SK-N-SH (cell line): ENCODE measurements around the gene ANO4. TPM values are rescaled to one million over a fixed set of nuclear protein-coding genes. Genes with fewer than 3 reads are reported as not detected.

Experiments
- CTCF ChIA-PET: fragments of 300-600, 350-600 bp; formaldehyde crosslinking; extraction: SDS; loops from one replicate; lab custom pipeline; 2021; lab: Yijun Ruan, JAX
- POLR2A ChIA-PET: fragments of 350-600 bp; sonication (Branson Sonifier 250); formaldehyde crosslinking; extraction: SDS; loops from one replicate; lab custom pipeline; 2020; ENCODE audit warnings: antibody characterized with exemption, inconsistent platforms; lab: Yijun Ruan, JAX
- DNase-seq: peaks from one replicate; pipeline ENCODE4 v3.0.0; 2012
- H2AFZ ChIP-seq: fragments of 200-600 bp; sonication (generic); 2 replicates; pipeline ENCODE4 v1.8.1; 2016; ENCODE audit warnings: antibody characterized with exemption, mild to moderate bottlenecking, low read depth
- H3F3A ChIP-seq: fragments of 200-600 bp; sonication (generic); replicated peaks from 2 replicates; pipeline ENCODE3; 2016; ENCODE audit warnings: antibody characterized with exemption, mild to moderate bottlenecking; ENCODE audit not compliant: insufficient read depth
- H3K27ac ChIP-seq, 2 experiments: fragments of 200-500 bp in 1 of 2; fragments of 200-600 bp in 1 of 2; sonication (Bioruptor generic) in 1 of 2; sonication (generic), shearing (Covaris generic) in 1 of 2; 2 replicates each; pipeline versions ENCODE4 v1.5.1 to v1.6.1; 2014 to 2016; ENCODE audit warnings: low read depth in 2 of 2, inconsistent platforms in 1 of 2, low read length in 1 of 2, mild to moderate bottlenecking in 1 of 2, mixed read lengths in 1 of 2
- H3K27me3 ChIP-seq: fragments of 200-600 bp; sonication (generic), shearing (Covaris generic); 2 replicates; pipeline ENCODE4 v1.6.1; 2016; ENCODE audit warnings: mixed run types; ENCODE audit not compliant: insufficient read depth
- H3K36me3 ChIP-seq, 2 experiments: fragments of 200-500 bp in 1 of 2; fragments of 200-600 bp in 1 of 2; sonication (Bioruptor generic) in 1 of 2; sonication (generic) in 1 of 2; replicated peaks in 1 of 2; 2 replicates each; pipeline versions ENCODE3 to v1.5.1; 2014 to 2016; ENCODE audit warnings: low read length in 1 of 2, mild to moderate bottlenecking in 1 of 2; ENCODE audit not compliant: insufficient read depth in 2 of 2, control insufficient read depth in 1 of 2
- H3K4me1 ChIP-seq, 2 experiments: fragments of 200-500 bp in 1 of 2; fragments of 200-600 bp in 1 of 2; sonication (Bioruptor generic) in 1 of 2; sonication (generic), shearing (Covaris generic) in 1 of 2; 2 replicates each; pipeline versions ENCODE4 v1.5.1 to v1.6.1; 2014 to 2016; ENCODE audit warnings: low read depth in 1 of 2, low read length in 1 of 2, mixed run types in 1 of 2; ENCODE audit not compliant: insufficient read depth in 2 of 2, control insufficient read depth in 1 of 2
- H3K4me2 ChIP-seq: fragments of 200-600 bp; sonication (generic), shearing (Covaris generic); 2 replicates; pipeline ENCODE4 v1.6.1; 2017; ENCODE audit warnings: mixed run types
- H3K4me3 ChIP-seq, 2 experiments: fragments of 200-500 bp in 1 of 2; fragments of 200-600 bp in 1 of 2; sonication (Bioruptor generic) in 1 of 2; sonication (generic), shearing (Covaris generic) in 1 of 2; 2 replicates each; pipeline versions ENCODE4 v1.5.1 to v1.8.1; 2014 to 2016; ENCODE audit warnings: low read depth in 2 of 2, inconsistent platforms in 1 of 2, low read length in 1 of 2, mild to moderate bottlenecking in 1 of 2, mixed read lengths in 1 of 2, moderate library complexity in 1 of 2
- H3K79me2 ChIP-seq: fragments of 200-600 bp; sonication (generic); 2 replicates; pipeline ENCODE4 v1.8.1; 2017; ENCODE audit warnings: mild to moderate bottlenecking; ENCODE audit not compliant: insufficient read depth
- H3K9ac ChIP-seq: fragments of 200-600 bp; sonication (generic); 2 replicates; pipeline ENCODE4 v1.6.1; 2017; ENCODE audit warnings: mixed run types
- H3K9me2 ChIP-seq: fragments of 200-600 bp; sonication (generic); 2 replicates; pipeline ENCODE4 v1.6.1; 2017; ENCODE audit warnings: mixed run types
- H3K9me3 ChIP-seq: fragments of 200-600 bp; sonication (generic); 2 replicates; pipeline ENCODE4 v1.6.1; 2017; ENCODE audit warnings: mixed run types, mild to moderate bottlenecking, moderate library complexity
- H4K20me1 ChIP-seq: fragments of 200-600 bp; sonication (generic); 2 replicates; pipeline ENCODE4 v1.6.1; 2017; ENCODE audit warnings: mild to moderate bottlenecking, mixed run types; ENCODE audit not compliant: insufficient read depth
- EZH2phosphoT487 ChIP-seq: fragments of 200-600 bp; sonication (generic); IDR thresholded peaks from 2 replicates; pipeline ENCODE4 v1.6.1; 2017; ENCODE audit warnings: low read depth, mixed run types, mild to moderate bottlenecking, antibody characterized with exemption, moderate library complexity, borderline replicate concordance
- FOXM1 ChIP-seq: IDR thresholded peaks from 2 replicates; pipeline ENCODE4 v1.4.0; 2012; ENCODE audit warnings: low read depth, mild to moderate bottlenecking
- IRF3 ChIP-seq: fragments of 150-350 bp; IDR thresholded peaks from 2 replicates; pipeline ENCODE4 v1.6.1; 2016; ENCODE audit warnings: mild to moderate bottlenecking, low read depth, low read length
- NFIC ChIP-seq: IDR thresholded peaks from 2 replicates; pipeline ENCODE4 v1.4.0; 2012; ENCODE audit warnings: borderline replicate concordance
- POLR2AphosphoS5 ChIP-seq: IDR thresholded peaks from 2 replicates; pipeline ENCODE4 v1.6.1; 2012; ENCODE audit warnings: low read depth, low read length
- RCOR1 ChIP-seq: fragments of 150-350 bp; IDR thresholded peaks from 2 replicates; pipeline ENCODE4 v1.6.1; 2017; ENCODE audit warnings: antibody characterized with exemption, low read length
- SIN3A ChIP-seq: IDR thresholded peaks from 2 replicates; pipeline ENCODE4 v1.6.1; 2012; ENCODE audit warnings: low read depth, mild to moderate bottlenecking, low read length, moderate library complexity, borderline replicate concordance
- TCF12 ChIP-seq: IDR thresholded peaks from 2 replicates; pipeline ENCODE4 v1.4.0; 2012
- TEAD4 ChIP-seq: IDR thresholded peaks from 2 replicates; pipeline ENCODE4 v1.4.0; 2012; ENCODE audit warnings: mild to moderate bottlenecking, borderline replicate concordance; ENCODE audit not compliant: insufficient read depth
- USF1 ChIP-seq: IDR thresholded peaks from 2 replicates; pipeline ENCODE4 v1.4.0; 2012; ENCODE audit warnings: low read depth, borderline replicate concordance
- USF2 ChIP-seq: fragments of 150-350 bp; IDR thresholded peaks from 2 replicates; pipeline ENCODE4 v1.6.1; 2017; ENCODE audit warnings: antibody characterized with exemption, low read length, low read depth, borderline replicate concordance
- YY1 ChIP-seq: IDR thresholded peaks from 2 replicates; pipeline ENCODE4 v1.4.0; 2012; ENCODE audit warnings: low read depth, mild to moderate bottlenecking
- WGBS: methylation state at CpG from one replicate; pipeline ENCODE4 v1.1.6; 2017; ENCODE audit warnings: low lambda C conversion rate; 5-methylcytosine and 5-hydroxymethylcytosine counted together
- polyA plus RNA-seq, 3 experiments: library from polyadenylated mRNA; depleted of rRNA; stranded (reverse); fragments of >200 nt; gene quantifications; 2 replicates each; pipeline ENCODE4 v1.2.3, GENCODE V29; 2012
- TF ChIP-seq, protein P1 (sequence below): IDR thresholded peaks from 2 replicates; pipeline ENCODE4; 2012

Gene ANO4
- polyA plus RNA-seq, 1 of the 3 experiments (the other 2 are of a cell fraction), result 9.4 TPM

DNA sequence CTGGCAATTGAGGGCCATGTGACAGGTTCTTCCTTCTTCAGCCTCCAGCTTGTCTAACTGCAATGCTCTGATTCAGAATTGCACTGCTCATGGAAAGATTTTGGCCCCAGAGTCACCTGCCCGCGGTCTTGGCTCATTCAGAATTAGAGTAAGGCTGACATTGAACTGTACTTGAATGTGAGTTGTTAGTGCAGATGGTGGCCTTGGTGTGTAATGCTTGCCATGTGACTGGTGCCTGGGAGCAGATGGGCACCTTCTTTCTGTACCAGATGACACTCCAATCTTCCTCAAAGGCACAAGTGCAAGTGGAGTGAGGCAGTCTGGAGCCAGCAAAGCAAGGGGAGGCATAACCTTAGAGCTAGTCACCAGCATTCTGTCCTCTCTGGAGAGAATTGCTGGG lies 36.5 kb upstream of the ANO4 start:
- H3K9me3 ChIP-seq, result no peaks in the 10 kb centered on the region
- H3K27ac ChIP-seq, result no peak overlapping the region
- no peak overlapping the region for H3K4me3 ChIP-seq
- no peaks in the 10 kb centered on the region for H4K20me1 ChIP-seq
- H3K4me2 ChIP-seq, result no peak overlapping the region
- no peak overlapping the region for H3K9ac ChIP-seq
- no peak for DNase-seq
- H3K4me1 ChIP-seq, result no peaks in the 10 kb centered on the region
- ChIA-PET POLR2A (no interaction called here), CTCF (no interaction called here)
- 29% methylated on average over 2 of the region's 2 CpGs for WGBS
- H3F3A ChIP-seq, result peaks cover 8% of the 10 kb centered on the region
- no peaks in the 10 kb centered on the region for H3K9me2 ChIP-seq
- no peak overlapping the region for H2AFZ ChIP-seq
- TF ChIP-seq SIN3A, result no peak
- TF ChIP-seq USF1, result no peak
- TF ChIP-seq TEAD4, result no peak
- no peak for TF ChIP-seq IRF3
- no peak for TF ChIP-seq YY1
- peaks cover 0 to 4% of the 10 kb centered on the region in 2 experiments for H3K36me3 ChIP-seq
- H3K27me3 ChIP-seq, result no peaks in the 10 kb centered on the region
- peaks cover 3% of the 10 kb centered on the region; the same call in 1 of the 2 replicates for H3K79me2 ChIP-seq

DNA sequence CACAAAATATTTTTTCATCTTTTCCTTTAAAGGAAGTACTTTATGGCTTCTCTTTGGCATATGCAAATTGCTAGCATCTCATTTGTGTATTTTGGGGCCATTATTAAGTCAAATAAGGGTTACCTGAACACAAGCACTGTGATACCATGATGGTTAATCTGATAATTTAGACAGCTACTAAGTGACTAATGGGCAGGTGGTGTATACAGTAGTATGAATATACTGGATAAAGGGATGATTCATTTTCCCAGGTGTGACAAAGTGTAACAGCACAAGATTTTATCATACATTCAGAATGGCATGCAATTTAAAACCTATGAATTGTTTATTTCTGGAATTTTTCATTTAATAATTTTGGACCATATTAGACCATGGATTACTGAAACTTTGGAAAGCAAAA lies 27.2 kb upstream of the ANO4 start:
- H3K36me3 ChIP-seq, result no peaks in the 10 kb centered on the region
- H4K20me1 ChIP-seq, result no peaks in the 10 kb centered on the region
- H3K9me3 ChIP-seq, result peaks cover 7% of the 10 kb centered on the region
- H3K4me3 ChIP-seq, result no peak overlapping the region
- no peaks in the 10 kb centered on the region for H3F3A ChIP-seq
- ChIA-PET POLR2A (no interaction called here), CTCF (no interaction called here)
- H3K27ac ChIP-seq, result no peak overlapping the region
- H3K4me1 ChIP-seq, result no peaks in the 10 kb centered on the region
- no peak overlapping the region for H3K4me2 ChIP-seq
- no peaks in the 10 kb centered on the region for H3K27me3 ChIP-seq
- peaks cover 17% of the 10 kb centered on the region for H3K79me2 ChIP-seq
- H2AFZ ChIP-seq, result no peak overlapping the region
- TF ChIP-seq, protein P1, sequence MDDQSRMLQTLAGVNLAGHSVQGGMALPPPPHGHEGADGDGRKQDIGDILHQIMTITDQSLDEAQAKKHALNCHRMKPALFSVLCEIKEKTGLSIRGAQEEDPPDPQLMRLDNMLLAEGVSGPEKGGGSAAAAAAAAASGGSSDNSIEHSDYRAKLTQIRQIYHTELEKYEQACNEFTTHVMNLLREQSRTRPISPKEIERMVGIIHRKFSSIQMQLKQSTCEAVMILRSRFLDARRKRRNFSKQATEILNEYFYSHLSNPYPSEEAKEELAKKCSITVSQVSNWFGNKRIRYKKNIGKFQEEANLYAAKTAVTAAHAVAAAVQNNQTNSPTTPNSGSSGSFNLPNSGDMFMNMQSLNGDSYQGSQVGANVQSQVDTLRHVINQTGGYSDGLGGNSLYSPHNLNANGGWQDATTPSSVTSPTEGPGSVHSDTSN, result no peak
- TF ChIP-seq EZH2phosphoT487, result no peak
- TF ChIP-seq RCOR1, result no peak
- H3K9me2 ChIP-seq, result no peaks in the 10 kb centered on the region
- DNase-seq, result no peak
- no peak overlapping the region for H3K9ac ChIP-seq

GRCh38 chr12:100767950-100768349 lies 26.6 kb upstream of the ANO4 start:
- H2AFZ ChIP-seq, result no peak overlapping the region
- H3K4me2 ChIP-seq, result no peak overlapping the region
- WGBS, result 54% methylated on average over 2 of the region's 2 CpGs
- DNase-seq, result no peak
- H3F3A ChIP-seq, result no peaks in the 10 kb centered on the region
- no peaks in the 10 kb centered on the region for H4K20me1 ChIP-seq
- H3K9me2 ChIP-seq, result no peaks in the 10 kb centered on the region
- H3K9ac ChIP-seq, result no peak overlapping the region
- ChIA-PET POLR2A (no interaction called here), CTCF (no interaction called here)
- no peak overlapping the region for H3K27ac ChIP-seq
- peaks cover 7% of the 10 kb centered on the region for H3K9me3 ChIP-seq
- H3K4me1 ChIP-seq, result no peaks in the 10 kb centered on the region
- H3K4me3 ChIP-seq, result no peak overlapping the region
- H3K79me2 ChIP-seq, result peaks cover 18% of the 10 kb centered on the region
- H3K27me3 ChIP-seq, result no peaks in the 10 kb centered on the region
- H3K36me3 ChIP-seq, result no peaks in the 10 kb centered on the region
- TF ChIP-seq TEAD4 (no peak), POLR2AphosphoS5 (no peak), TCF12 (no peak), FOXM1 (no peak), EZH2phosphoT487 (no peak), USF2 (no peak), RCOR1 (no peak), USF1 (no peak), NFIC (no peak)
- TF ChIP-seq, protein P1, result no peak
